Natural killer cell (primary cell): ENCODE data around the gene KHSRP. TPM values are rescaled to one million over a fixed set of nuclear protein-coding genes. Genes with fewer than 3 reads are reported as not detected.
A peak's percentile ranks its signal among the peaks of the same experiment; 100 is the strongest.

Source experiments
- ATAC-seq, 3 donors: fragments of 150-1000 bp in 2 of 3; fragments of 200-7000 bp in 1 of 3; cut with Tn5 transposase; 1 replicate in 1 of 3; 2 replicates in 2 of 3; pipeline ENCODE4 v1.10.0; 2021; ENCODE audit warnings: mild to moderate bottlenecking in 2 of 3, moderate library complexity in 2 of 3
- DNase-seq, 2 donors: peaks; one replicate each; pipeline versions ENCODE4 v3.0.0 to v3.0.0-alpha.2; 2013 to 2021; ENCODE audit warnings: mixed read lengths in 1 of 2
- H3K27ac ChIP-seq: one replicate; pipeline ENCODE4 v1.5.1; 2013; ENCODE audit warnings: mild to moderate bottlenecking, low read length
- H3K27me3 ChIP-seq: one replicate; pipeline ENCODE4 v1.6.1; 2013; ENCODE audit warnings: low read length; ENCODE audit not compliant: control insufficient read depth, insufficient read depth
- H3K36me3 ChIP-seq: one replicate; pipeline ENCODE4 v1.6.1; 2013; ENCODE audit warnings: low read length; ENCODE audit not compliant: control insufficient read depth, insufficient read depth
- H3K4me1 ChIP-seq: one replicate; pipeline ENCODE4 v1.6.1; 2013; ENCODE audit warnings: low read length; ENCODE audit not compliant: control insufficient read depth, insufficient read depth
- H3K4me3 ChIP-seq: one replicate; pipeline ENCODE4 v1.5.1; 2013; ENCODE audit warnings: low read length
- H3K9me3 ChIP-seq: one replicate; pipeline ENCODE4 v1.6.1; 2013; ENCODE audit warnings: low read length; ENCODE audit not compliant: control insufficient read depth, insufficient read depth
- H3K27ac Mint-ChIP-seq, 2 donors: one replicate each; pipeline ENCODE4 v1.8.0; 2022; ENCODE audit warnings: mild to moderate bottlenecking in 2 of 2, mixed read lengths in 2 of 2, moderate library complexity in 1 of 2
- H3K27me3 Mint-ChIP-seq, 2 donors: one replicate each; pipeline ENCODE4 v1.8.0; 2022; ENCODE audit warnings: low read depth in 2 of 2, mixed read lengths in 2 of 2
- H3K36me3 Mint-ChIP-seq: one replicate; pipeline ENCODE4 v1.8.0; 2022; ENCODE audit warnings: mixed read lengths
- H3K4me1 Mint-ChIP-seq, 2 donors: one replicate each; pipeline ENCODE4 v1.8.0; 2022; ENCODE audit warnings: mixed read lengths in 2 of 2
- H3K4me3 Mint-ChIP-seq: one replicate; pipeline ENCODE4 v1.8.0; 2022; ENCODE audit warnings: mild to moderate bottlenecking, moderate library complexity, mixed read lengths
- H3K9me3 Mint-ChIP-seq, 2 donors: one replicate each; pipeline ENCODE4 v1.8.0; 2022; ENCODE audit warnings: mixed read lengths in 2 of 2
- WGBS: methylation state at CpG from one replicate; pipeline ENCODE4 v1.1.7; 2013; ENCODE audit warnings: missing lambda C conversion rate; ENCODE audit not compliant: insufficient coverage; 5-methylcytosine and 5-hydroxymethylcytosine counted together
- intact Hi-C: fragments of 100-400 bp; cut with micrococcal nuclease; formaldehyde crosslinking; loops from one replicate; pipeline ENCODE4 v1.14.2; 2022
- total RNA-seq, 4 donors: library from RNA; stranded (reverse); fragments of 120-200 nt in 1 of 4; gene quantifications; one replicate each; pipeline versions ENCODE4 v1.2.3 to v1.2.4, GENCODE V29; 2013 to 2022
- TF ChIP-seq, protein P1 (sequence below): fragments of 200-600 bp; IDR thresholded peaks from one replicate; pipeline ENCODE4 v1.8.0; 2022; ENCODE audit warnings: antibody characterized with exemption

Gene KHSRP
- total RNA-seq, 3 donors from 2014 or later (not counting 1 experiment from before 2014, with no cell fraction given): 160 to 192 (median 165) TPM

- Mint-ChIP-seq H3K27ac (peak overlapping the region in 1 of 2 donors; percentile 36), H3K4me3 (no peak overlapping the region)
- no peak for DNase-seq
Measured at GRCh38 chr19:6421075-6422014, 3.3 kb downstream of the KHSRP start.

GRCh38 chr19:6418562-6418932, 6.1 kb downstream of the KHSRP start:
- ATAC-seq: no peak
- TF ChIP-seq, protein P1, sequence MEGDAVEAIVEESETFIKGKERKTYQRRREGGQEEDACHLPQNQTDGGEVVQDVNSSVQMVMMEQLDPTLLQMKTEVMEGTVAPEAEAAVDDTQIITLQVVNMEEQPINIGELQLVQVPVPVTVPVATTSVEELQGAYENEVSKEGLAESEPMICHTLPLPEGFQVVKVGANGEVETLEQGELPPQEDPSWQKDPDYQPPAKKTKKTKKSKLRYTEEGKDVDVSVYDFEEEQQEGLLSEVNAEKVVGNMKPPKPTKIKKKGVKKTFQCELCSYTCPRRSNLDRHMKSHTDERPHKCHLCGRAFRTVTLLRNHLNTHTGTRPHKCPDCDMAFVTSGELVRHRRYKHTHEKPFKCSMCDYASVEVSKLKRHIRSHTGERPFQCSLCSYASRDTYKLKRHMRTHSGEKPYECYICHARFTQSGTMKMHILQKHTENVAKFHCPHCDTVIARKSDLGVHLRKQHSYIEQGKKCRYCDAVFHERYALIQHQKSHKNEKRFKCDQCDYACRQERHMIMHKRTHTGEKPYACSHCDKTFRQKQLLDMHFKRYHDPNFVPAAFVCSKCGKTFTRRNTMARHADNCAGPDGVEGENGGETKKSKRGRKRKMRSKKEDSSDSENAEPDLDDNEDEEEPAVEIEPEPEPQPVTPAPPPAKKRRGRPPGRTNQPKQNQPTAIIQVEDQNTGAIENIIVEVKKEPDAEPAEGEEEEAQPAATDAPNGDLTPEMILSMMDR: no peak

More at GRCh38 chr19:6421075-6422014, 3.3 kb downstream of the KHSRP start:
- no peaks in the 10 kb centered on the region for H3K27me3 ChIP-seq
- intact Hi-C loops: no loop called here
- no peak for ATAC-seq
- Mint-ChIP-seq H3K9me3 (no peaks in the 10 kb centered on the region), H3K27me3 (peaks cover 0 to under 1% of the 10 kb centered on the region in 2 donors), H3K4me1 (peaks cover 30 to 52% of the 10 kb centered on the region in 2 donors), H3K36me3 (no peaks in the 10 kb centered on the region)
- WGBS: 93% methylated on average over 20 of the region's 20 CpGs
- H3K4me3 ChIP-seq: no peak overlapping the region
- H3K27ac ChIP-seq: no peak overlapping the region
- H3K36me3 ChIP-seq: peaks cover 57% of the 10 kb centered on the region
- H3K4me1 ChIP-seq: peaks cover 36% of the 10 kb centered on the region
- TF ChIP-seq, protein P1: no peak
- no peaks in the 10 kb centered on the region for H3K9me3 ChIP-seq

GRCh38 chr19:6417713-6418561, 6.7 kb downstream of the KHSRP start:
- no peaks in the 10 kb centered on the region for H3K9me3 ChIP-seq
- ATAC-seq (no peak), DNase-seq (no peak)
- H3K4me1 Mint-ChIP-seq: peaks cover 12 to 30% of the 10 kb centered on the region in 2 donors
- no peak overlapping the region for H3K4me3 ChIP-seq
- 94% methylated on average over 33 of the region's 33 CpGs for WGBS
- H3K36me3 ChIP-seq: peaks cover 78% of the 10 kb centered on the region
- no peak overlapping the region for H3K27ac Mint-ChIP-seq
- no peak overlapping the region for H3K4me3 Mint-ChIP-seq
- no peaks in the 10 kb centered on the region for H3K27me3 Mint-ChIP-seq
- no peak overlapping the region for H3K27ac ChIP-seq
- H3K36me3 Mint-ChIP-seq: no peaks in the 10 kb centered on the region
- TF ChIP-seq, protein P1: no peak
- no peaks in the 10 kb centered on the region for H3K9me3 Mint-ChIP-seq
- no peaks in the 10 kb centered on the region for H3K27me3 ChIP-seq
- H3K4me1 ChIP-seq: peaks cover 13% of the 10 kb centered on the region
- intact Hi-C loops: no loop called here

More at GRCh38 chr19:6418562-6418932, 6.1 kb downstream of the KHSRP start:
- H3K27ac Mint-ChIP-seq: no peak overlapping the region
- peaks cover 78% of the 10 kb centered on the region for H3K36me3 ChIP-seq
- peaks cover 18 to 36% of the 10 kb centered on the region in 2 donors for H3K4me1 Mint-ChIP-seq
- H3K4me3 ChIP-seq: no peak overlapping the region
- no peaks in the 10 kb centered on the region for H3K36me3 Mint-ChIP-seq
- WGBS: 96% methylated on average over 19 of the region's 19 CpGs
- H3K27me3 ChIP-seq: no peaks in the 10 kb centered on the region
- no peak for DNase-seq
- peaks cover 20% of the 10 kb centered on the region for H3K4me1 ChIP-seq
- no peak overlapping the region for H3K4me3 Mint-ChIP-seq
- intact Hi-C loops: no loop called here
- H3K9me3 ChIP-seq: no peaks in the 10 kb centered on the region
- H3K27ac ChIP-seq: no peak overlapping the region
- no peaks in the 10 kb centered on the region for H3K9me3 Mint-ChIP-seq
- no peaks in the 10 kb centered on the region for H3K27me3 Mint-ChIP-seq
